Osteoblast (primary cell): ENCODE results near the gene DSP. TPM values are rescaled to one million over a fixed set of nuclear protein-coding genes. Genes with fewer than 3 reads are reported as not detected.
A peak's percentile ranks its signal among the peaks of the same experiment; 100 is the strongest.

ENCODE experiments used
- DNase-seq: peaks from one replicate; pipeline ENCODE4 v3.0.0; 2011; ENCODE audit warnings: low spot score, mixed read lengths; ENCODE audit not compliant: insufficient read length; ENCODE audit errors: missing footprints
- H2AFZ ChIP-seq: 2 replicates; pipeline ENCODE4 v1.6.0; 2011; ENCODE audit warnings: mild to moderate bottlenecking, low read length
- H3K27ac ChIP-seq: 2 replicates; pipeline ENCODE4 v1.5.1; 2011; ENCODE audit warnings: mild to moderate bottlenecking, low read depth, low read length, moderate library complexity
- H3K27me3 ChIP-seq: 2 replicates; pipeline ENCODE4 v1.6.0; 2012; ENCODE audit warnings: mild to moderate bottlenecking, control low read depth, inconsistent platforms, low read length, moderate library complexity; ENCODE audit not compliant: insufficient read depth
- H3K36me3 ChIP-seq: 2 replicates; pipeline ENCODE4 v1.5.1; 2011; ENCODE audit warnings: mild to moderate bottlenecking, low read length, control low read depth, moderate library complexity; ENCODE audit not compliant: insufficient read depth
- H3K4me1 ChIP-seq: 2 replicates; pipeline ENCODE4 v1.5.1; 2011; ENCODE audit warnings: mild to moderate bottlenecking, low read length, control low read depth, moderate library complexity; ENCODE audit not compliant: insufficient read depth
- H3K4me2 ChIP-seq: 2 replicates; pipeline ENCODE4 v1.6.0; 2011; ENCODE audit warnings: mild to moderate bottlenecking, low read length; ENCODE audit not compliant: insufficient read depth
- H3K4me3 ChIP-seq: fragments of 200-600 bp; sonication (generic); 3 replicates; pipeline ENCODE4 v1.5.1; 2012; ENCODE audit warnings: mild to moderate bottlenecking, low read length, inconsistent platforms; ENCODE audit not compliant: insufficient read depth
- H3K79me2 ChIP-seq: 2 replicates; pipeline ENCODE4 v1.6.0; 2012; ENCODE audit warnings: mild to moderate bottlenecking, low read length, control low read depth, inconsistent platforms; ENCODE audit not compliant: insufficient read depth
- H3K9me3 ChIP-seq: 2 replicates; pipeline ENCODE4 v1.5.1; 2011; ENCODE audit warnings: low read depth, low read length, control low read depth
- H4K20me1 ChIP-seq: 2 replicates; pipeline ENCODE4 v1.6.0; 2012; ENCODE audit warnings: mild to moderate bottlenecking, low read length, control low read depth; ENCODE audit not compliant: insufficient read depth
- CTCF ChIP-seq: IDR thresholded peaks from 2 replicates; pipeline ENCODE4 v1.5.1; 2011; ENCODE audit warnings: mild to moderate bottlenecking, low read depth, low read length, moderate library complexity; ENCODE audit errors: extremely low read depth
- total RNA-seq: library from RNA; depleted of rRNA; stranded (reverse); fragments of >200 nt; gene quantifications from 2 replicates; pipeline ENCODE4 v1.2.3, GENCODE V29; 2012

Gene DSP
- total RNA-seq, 1 donor = 84.0 TPM

- Histone ChIP-seq H3K4me2 (peak overlapping the region; percentile 41), H3K36me3 (no peaks in the 10 kb centered on the region)
Observed at GRCh38 chr6:7528565-7528964, 12.9 kb upstream of the DSP start.

GRCh38 chr6:7529141-7529540, 12.3 kb upstream of the DSP start:
- Histone ChIP-seq H3K4me1 (peaks cover 31% of the 10 kb centered on the region), H4K20me1 (no peaks in the 10 kb centered on the region), H3K4me2 (peak overlapping the region; percentile 31), H3K27me3 (no peaks in the 10 kb centered on the region), H3K4me3 (no peak overlapping the region), H3K27ac (peak overlapping the region; percentile 97), H3K36me3 (no peaks in the 10 kb centered on the region), H3K79me2 (no peaks in the 10 kb centered on the region), H2AFZ (peak overlapping the region; percentile 5), H3K9me3 (no peaks in the 10 kb centered on the region)
- no peak for DNase-seq
- TF ChIP-seq CTCF = no peak

More at GRCh38 chr6:7528565-7528964, 12.9 kb upstream of the DSP start:
- DNase-seq = peak; percentile 93
- peaks cover 31% of the 10 kb centered on the region for H3K4me1 ChIP-seq
- peak overlapping the region; percentile 97 for H3K27ac ChIP-seq
- no peak for TF ChIP-seq CTCF
- no peak overlapping the region for H3K4me3 ChIP-seq
- no peaks in the 10 kb centered on the region for H3K9me3 ChIP-seq
- H4K20me1 ChIP-seq = no peaks in the 10 kb centered on the region
- H3K27me3 ChIP-seq = no peaks in the 10 kb centered on the region
- no peak overlapping the region for H2AFZ ChIP-seq
- H3K79me2 ChIP-seq = no peaks in the 10 kb centered on the region

GRCh38 chr6:7532232-7532631, 9.2 kb upstream of the DSP start:
- Histone ChIP-seq H3K4me3 (no peak overlapping the region), H3K36me3 (no peaks in the 10 kb centered on the region), H3K27me3 (no peaks in the 10 kb centered on the region), H3K79me2 (no peaks in the 10 kb centered on the region), H4K20me1 (no peaks in the 10 kb centered on the region), H2AFZ (peak overlapping the region; percentile 61), H3K4me2 (no peak overlapping the region), H3K4me1 (peaks cover 36% of the 10 kb centered on the region), H3K27ac (no peak overlapping the region), H3K9me3 (no peaks in the 10 kb centered on the region)
- no peak for TF ChIP-seq CTCF
- no peak for DNase-seq

- Histone ChIP-seq H2AFZ (peak overlapping the region; percentile 53), H3K9me3 (no peaks in the 10 kb centered on the region), H3K36me3 (no peaks in the 10 kb centered on the region), H3K4me2 (peak overlapping the region; percentile 5), H3K27ac (no peak overlapping the region), H3K4me1 (peaks cover 39% of the 10 kb centered on the region), H4K20me1 (no peaks in the 10 kb centered on the region), H3K4me3 (no peak overlapping the region), H3K27me3 (no peaks in the 10 kb centered on the region), H3K79me2 (no peaks in the 10 kb centered on the region)
- no peak for DNase-seq
- TF ChIP-seq CTCF = no peak
Observed at GRCh38 chr6:7532821-7533220, 8.7 kb upstream of the DSP start.
